ENCODE data around the gene TEX29.

The TEX29 gene

DNA sequence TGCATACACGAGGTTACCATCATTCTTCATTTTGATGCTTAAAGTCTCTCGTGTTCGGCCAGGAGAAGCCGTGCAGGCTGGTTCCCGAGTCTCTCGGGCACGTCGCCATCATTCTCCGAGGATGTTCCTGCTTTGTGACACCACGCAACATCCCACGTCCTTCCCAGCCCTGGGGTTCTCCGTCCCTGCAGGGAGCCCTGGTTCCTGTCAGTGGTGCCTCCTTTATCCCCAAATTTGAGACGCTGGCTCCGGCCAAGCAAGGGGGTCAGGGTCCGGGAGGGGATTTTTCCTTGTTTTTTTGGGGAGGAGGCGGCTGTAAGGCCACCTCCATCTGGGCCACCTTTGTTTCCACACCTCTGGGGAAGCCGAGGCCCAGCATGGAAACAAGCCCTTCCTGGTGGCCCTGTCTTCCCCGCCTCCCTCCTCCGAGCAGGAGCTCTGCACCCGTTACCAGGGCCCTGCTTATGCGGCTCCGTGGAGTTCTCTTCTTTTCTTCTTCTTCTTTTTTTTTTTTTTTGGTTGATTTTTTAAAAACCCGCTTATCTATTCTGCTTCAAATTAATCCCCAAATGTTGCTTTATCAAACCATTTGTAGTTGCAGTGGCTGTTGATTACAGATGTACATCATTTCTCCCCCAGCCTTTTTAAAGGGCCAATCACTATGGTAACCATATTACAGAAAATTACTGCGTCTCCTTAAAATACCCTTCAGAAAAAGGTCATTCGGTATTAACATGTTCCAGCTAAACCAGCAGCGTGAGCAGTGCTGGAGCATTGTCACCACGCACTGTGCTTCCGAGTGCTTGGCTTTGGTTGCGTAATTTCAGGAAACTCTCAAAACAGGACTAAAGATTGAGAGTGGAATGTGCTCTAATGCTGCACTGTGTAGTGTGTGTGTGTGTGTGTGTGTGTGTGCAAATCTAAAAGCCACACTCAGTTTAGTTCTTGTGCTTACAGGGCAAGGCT lies 50.4 kb downstream of the TEX29 start:
- no peak for DNase-seq (ENCODE audit: low spot score)

DNA sequence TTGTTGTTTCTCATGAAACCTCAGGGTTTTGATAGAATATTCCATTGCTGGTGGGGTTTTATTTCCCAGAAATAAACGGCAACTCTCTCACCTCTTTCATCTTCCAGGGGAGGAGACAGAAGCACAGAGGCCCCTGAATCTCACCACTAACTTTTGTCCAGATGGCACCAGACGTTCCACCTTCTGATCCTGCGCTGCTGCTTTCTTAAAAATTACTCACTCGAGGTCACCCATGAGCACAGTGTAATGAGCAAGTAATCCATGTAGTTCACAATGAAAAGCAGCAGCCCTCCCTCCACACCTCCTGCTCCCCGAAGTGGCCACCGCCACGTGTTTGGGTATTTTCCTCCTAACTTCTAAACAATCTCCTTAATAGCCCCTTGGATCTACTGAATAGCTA lies 51.3 kb downstream of the TEX29 start:
- no peak for DNase-seq (ENCODE audit: low spot score)

DNA sequence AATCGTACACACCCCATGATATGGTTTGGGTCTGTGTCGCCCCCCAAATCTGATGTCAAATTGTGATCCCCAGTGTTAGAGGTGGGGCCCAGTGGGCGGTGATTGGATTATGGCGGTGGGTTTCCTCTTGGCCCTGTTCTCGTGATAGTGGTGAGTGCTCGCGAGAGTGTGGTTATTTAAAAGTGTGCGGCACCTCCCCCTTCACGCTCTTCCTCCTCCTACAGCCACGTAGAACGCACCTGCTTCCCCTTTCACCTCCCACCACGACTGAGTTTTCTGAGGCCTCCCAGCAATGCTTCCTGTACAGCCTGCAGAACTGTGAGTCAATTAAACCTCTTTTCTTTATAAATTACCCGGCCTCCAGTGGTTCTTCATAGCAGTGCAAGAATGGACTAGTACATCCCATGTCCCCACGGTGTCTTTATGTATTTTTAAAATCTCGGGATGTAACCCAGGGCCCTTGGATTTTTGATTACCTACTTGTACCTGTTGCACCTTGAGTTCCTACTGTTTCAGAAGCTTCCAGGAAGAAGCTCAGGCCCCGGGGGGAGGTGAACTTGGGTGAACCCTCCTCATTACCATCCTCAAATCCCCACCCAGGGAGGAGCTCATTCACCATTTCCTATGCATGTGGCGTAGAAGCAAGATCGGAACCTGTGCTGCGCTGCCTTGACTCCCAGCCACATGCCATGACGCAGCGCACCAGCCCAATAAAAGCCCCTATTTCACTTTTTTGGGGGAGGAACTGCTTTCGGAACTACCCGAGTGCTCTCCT lies 52.4 kb downstream of the TEX29 start:
- no peak for DNase-seq (ENCODE audit: low spot score)

DNA sequence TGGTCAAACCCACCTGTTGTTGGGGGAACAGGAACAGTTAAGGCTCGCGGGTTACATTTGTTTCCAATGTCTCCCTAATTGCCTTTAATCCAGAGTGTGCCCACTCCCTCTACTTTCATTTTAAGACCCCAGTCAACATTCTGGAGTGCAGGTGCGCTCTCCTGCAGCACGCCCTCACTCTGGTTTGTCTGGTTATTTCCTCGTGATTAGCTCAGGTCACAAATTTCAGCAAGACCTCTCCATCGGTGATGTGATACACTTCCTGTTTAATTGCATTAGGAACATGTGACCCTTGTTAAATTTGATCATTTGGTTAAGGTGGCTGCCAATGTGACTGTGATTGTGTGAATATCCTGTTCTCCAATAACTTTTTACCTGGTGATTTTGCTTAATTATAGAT lies 53.0 kb downstream of the TEX29 start:
- no peak for DNase-seq (ENCODE audit: low spot score)

DNA sequence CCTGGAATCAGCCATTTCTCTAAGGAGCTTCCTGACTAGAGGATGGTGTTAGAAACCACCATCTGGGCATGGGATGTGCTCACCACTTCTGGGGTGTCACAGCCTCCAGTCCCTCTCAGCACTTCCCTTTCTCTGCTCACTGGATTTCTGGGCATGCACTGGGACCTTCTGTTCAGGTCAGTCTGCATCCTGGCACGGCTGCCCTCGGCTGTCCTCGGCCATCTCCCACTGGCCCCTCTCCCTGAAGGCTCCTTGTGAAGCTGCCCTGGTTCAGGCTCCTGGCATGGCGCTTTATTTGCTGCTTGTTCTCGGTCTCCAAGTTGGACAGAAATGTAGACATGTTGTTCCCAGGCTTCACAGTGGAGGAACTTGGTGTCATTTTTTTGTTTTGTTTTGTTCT lies 60.0 kb downstream of the TEX29 start:
- no peak for DNase-seq (ENCODE audit: low spot score)

DNA sequence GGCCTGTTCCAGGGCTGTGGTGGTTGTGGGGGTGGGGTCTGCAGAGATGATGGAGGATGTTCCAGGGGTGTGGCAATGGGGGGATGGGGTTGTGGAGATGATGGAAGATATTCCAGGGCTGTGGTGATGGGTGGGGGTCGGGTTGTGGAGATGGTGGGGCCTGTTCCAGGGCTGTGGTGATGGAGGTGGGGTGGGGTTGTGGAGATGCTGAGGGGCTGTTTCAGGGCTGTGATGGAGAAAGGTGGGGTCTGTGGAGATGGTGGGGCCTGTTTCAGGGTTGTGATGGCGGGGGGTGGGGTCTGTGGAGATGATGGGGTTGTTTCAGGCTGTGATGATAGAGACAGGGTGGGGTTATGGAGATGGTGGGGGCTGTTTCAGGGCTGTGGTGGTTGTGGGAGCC lies 62.0 kb downstream of the TEX29 start:
- no peak for DNase-seq (ENCODE audit: low spot score)

DNA sequence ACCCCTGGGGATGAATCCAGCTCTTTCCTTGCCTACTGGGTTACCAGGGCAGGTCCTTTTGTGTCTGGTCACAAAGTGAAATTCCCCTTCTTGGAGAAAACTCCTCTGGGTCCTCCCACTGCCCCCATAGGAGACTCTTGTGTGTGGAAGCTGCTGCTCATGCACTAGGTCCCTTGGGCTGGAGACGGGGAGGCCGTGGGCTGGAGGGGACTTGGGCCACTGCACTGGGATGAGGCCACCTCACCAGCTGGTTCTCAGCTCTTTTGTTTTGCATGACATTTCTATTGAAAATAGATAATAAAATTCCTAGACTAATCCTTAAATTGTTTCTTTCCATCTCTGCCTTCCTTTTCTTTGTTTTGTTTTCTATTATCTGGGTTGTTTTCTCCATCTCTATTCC lies 62.4 kb downstream of the TEX29 start:
- no peak for DNase-seq (ENCODE audit: low spot score)

DNA sequence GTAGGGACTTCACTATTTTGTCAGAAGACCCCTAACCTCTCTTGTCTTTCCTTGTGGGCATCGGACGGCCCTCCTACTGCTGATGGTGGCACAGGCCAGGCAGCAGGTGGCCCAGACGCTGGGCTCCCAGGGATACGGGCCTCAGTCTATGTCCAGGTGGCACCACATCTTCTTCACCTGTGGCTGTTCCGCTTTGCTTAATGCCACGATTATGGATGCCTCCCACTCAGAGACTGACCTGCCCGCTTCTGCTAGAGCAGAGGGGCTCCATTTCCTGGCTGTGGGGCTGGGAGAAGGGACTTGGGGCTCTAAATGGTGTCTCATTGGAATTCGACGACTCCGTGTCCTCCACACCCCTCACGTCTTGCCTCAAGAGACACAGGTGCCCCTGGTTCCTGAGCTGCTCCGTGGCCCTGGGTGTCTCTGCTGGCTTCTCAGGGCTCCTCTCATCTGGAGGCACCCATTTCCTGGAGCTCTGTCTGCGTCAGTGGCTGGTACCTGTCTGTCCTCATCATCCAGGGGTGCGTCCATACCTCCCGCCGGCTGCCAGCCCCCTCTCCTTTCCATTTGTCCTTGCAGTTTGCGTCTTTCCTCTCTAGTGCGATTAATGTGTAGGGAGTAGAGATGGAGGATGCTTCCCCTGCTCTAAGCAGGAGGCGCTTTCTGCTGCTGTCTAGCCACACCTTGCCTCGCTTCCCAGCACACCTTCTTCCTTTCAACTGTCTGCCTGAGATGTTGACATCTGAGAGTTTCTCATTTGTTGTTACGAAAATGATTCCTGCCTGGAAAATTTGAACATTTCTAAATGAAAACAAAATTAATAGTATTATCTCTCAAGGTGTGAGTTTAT lies 63.4 kb downstream of the TEX29 start:
- DNase-seq (ENCODE audit: low spot score), result no peak

DNA sequence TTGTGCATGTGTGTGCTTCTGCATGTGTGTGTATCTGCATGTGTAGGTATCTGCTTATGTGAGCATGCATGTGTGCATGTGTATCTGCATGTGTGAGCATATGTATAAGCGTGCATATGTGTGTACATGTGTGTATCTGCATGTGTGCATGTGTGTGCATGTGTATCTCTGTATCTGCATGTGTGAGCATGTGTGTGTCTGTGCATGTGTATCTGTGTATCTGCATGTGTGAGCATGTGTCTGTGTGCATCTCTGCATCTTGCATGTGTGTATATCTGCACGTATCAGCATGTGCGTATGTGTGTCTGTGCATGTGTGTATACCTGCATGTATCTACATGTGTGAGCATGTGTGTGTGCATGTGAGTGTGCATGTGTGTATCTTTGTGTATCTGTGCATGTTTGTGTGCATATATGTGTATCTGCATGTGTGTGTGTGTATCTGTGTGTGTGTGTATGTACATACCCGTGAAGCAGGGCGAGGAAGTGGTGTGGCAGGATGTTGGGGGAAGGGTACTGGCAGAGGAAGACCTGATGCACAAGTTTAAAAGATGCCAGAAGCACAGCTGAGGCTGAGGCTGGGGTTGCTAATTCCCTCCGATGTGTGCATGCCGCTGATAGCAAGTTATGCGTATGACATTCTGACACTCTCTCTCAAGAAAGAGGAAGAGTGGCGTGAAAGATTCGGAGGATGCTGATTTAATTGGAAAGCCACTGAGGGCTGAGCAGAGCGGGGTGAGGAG lies 64.2 kb downstream of the TEX29 start:
- no peak for DNase-seq (ENCODE audit: low spot score)

DNA sequence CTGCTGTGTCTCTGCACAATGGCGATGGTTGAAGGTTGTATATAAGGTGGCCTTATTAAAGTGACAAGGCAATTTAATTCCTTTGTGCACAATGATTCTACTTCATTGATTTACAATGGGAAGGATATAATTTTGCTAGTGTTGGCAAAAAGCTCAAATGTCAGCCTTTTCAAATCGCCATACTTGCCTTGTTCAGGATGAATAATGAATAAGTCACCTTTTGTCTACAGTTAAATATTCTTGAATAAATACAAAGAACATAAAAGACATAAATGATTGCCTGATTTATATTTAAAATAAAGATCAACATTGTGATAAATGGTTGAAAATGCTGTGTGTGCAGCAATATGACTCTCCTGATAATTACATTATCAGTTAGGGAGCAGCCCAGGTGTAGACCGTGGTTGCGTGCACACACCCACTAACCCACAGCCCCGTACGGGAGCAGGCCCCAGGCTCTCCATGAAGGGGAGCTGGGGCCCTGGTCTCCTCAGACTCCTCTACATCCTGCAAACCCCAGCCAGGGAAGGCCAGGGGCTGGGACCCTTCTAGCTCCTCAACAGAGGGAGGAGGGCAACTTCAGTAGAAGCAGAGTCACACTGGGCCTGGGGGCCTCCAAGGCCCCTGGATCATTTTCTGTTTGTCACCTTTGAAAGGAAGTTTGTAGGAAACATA lies 64.9 kb downstream of the TEX29 start:
- no peak for DNase-seq (ENCODE audit: low spot score)

DNA sequence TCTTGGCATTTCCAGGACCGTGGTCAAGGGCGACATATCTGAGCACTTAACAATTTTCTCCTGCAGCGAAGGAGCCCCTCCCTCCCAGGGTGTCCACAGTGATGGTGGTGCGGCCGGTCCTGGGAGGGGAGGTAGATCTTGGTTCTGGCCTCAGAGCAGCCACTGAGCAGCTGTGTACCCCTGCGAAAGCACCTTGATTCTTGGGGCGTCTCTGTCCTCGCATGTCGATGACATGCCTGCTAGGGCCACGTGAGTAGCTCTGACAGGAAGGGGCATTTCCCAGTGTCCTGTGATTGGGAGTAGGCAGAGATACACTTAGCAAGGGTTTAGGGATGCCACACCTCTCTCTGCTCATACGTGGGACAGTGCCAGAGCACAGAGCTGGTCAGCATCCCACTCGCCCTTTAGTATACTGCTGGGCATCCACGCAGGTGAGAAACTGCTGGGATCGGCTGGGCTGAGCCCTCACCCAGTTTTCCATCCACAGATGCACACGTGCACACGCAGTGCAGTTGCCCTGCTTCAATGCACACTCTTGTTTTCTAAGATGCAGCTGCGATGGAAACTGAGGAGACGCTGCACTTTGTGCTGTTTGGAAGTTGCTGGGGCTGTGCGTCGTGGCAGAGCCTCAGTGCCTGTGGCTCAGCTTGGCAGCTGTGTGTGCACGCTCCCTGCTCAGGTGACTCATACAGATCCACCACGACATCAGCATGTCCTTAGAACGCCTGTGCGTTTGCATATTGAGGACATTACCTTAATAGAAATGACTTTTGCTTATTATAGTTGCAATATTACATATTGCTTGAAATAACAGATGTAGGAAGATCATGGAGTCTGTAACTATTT lies 66.8 kb downstream of the TEX29 start:
- no peak for DNase-seq (ENCODE audit: low spot score)

DNA sequence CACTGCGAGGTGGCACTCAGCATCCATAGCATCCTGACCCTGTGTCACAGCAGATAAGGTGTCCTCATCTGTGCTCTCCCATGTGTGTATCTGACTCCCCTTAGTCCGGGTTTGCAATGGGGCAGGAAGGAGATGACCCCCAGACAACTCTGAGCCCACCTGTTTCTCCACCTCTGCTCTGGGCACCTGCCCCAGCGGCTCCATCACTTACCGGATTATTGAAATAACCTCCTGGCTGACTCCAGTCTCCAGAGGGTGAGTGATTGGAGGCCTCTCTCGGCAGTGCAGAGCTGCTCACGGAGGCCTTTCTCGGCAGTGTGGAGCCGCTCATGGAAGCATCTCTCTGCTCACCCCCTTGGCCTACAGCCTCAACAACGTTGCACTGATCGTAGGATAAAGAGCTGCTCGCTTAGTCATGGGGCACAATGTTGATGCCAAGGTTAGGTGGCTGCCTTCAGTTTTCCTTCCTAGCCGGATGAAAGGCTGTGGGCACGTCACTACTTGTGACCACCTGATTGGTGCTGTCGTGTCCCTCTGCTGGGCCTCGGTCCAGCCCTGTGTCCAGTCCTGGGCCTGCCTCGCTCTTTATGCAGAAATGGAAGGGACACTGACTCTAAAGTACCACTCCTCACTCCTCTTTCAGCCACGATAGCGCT lies 67.6 kb downstream of the TEX29 start:
- no peak for DNase-seq (ENCODE audit: low spot score)

DNA sequence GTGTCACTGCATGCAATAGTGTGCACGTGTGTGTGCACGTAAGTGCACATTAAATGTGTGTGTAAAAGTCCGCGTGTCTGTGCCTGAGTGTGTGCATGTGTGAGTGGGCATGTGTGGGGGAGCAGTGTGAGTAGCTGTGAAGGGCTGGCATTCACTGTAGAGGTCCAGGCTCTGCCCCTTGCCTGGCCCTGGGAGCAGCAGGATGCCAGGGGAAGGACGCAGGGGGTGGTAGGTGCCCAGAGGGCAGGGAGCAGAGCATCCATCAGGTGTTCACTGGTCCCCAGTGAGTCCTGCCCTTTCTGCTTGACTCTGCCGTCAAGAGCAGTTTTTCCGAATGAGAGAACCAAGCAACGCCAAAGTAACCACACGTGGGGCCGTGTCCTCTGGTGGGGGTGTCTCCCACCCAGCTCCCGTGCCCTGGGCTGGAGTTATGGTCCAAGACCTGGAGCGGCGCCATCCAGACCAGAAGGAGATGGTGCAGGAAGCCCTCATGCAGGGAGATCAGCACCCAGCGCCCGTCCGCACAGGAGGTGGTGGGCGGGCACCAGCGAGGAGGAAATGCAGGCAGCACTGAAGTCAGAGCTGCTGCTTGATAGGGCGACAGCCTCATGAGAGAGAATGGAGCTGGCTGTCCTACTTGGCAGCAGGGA lies 68.5 kb downstream of the TEX29 start:
- no peak for DNase-seq (ENCODE audit: low spot score)

DNA sequence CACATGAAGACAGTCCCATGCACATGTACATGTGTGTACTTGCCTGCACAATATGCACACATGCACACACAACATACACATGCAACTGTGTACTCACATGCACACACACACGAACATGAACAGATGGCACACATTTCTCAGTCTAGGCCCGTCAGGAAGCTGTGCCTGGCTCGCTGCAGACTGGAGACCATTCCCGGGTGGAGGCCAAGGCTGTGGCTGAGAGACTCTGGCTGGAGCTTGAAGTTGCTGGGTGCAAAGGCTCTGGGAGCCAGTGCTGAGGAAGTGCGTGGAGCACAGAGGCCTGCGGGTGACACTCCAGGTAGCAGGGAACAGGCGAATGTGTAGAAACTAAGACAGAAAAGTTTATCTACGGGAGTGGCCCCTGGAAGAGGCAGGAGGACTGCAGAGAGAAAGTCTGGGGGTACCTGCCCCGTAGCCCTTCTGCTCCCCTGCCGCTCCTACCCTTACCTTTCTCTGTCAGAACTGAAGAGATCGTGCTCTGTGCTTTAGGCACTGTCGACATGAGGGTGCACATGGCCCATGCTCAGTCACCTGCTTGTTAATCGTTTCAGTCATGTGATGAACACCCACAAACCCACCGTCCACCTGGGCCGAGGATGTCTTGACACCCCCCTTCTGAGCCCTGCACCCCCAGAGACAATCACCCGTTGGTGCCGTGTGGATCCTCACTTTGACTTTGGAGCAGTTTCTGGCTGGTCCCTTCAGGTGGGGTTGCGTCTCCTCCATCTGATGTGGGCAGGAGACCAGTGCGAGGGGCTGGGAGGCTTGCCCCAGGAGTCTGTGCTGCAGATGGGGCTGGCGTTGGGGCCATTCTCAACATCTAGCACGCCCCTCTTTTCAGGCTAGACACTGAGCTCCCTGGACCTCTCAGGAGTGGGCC lies 69.4 kb downstream of the TEX29 start:
- no peak for DNase-seq (ENCODE audit: low spot score)

DNA sequence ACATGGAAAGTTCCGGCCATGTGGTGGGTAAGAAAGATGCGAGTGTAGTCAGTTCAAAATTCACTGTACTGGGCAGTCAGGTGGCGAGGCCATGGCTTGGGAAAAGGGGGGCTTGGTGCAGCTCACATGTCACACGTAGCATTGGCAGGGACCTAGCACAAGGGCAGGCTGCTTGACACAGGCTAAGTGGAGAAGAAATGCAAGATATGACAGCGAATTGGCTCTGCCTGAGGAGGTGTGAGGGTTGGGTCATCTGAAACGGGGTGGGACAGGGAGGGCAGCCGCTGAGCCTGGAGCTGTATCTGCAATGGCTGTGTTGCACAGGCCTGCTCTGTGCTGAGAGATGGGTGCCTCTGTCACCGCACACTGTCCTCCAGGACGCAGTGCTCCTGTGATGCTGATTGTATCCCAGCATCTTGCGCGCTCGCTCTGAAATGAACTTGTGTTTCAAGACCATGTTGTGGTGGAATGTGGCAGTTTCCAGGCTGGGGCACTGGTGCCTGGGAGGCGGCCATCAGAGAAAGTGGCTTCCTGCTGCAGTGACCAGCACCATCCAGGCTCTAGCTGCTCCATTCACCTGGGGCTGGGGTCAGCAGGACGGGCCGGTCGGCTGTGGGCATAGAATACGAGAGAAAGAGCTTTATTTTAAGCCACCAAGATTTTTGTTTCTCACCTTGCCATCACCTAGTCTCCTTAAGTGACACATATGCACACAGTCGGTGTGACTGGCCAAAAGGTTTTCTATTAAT lies 70.3 kb downstream of the TEX29 start:
- no peak for DNase-seq (ENCODE audit: low spot score)

DNA sequence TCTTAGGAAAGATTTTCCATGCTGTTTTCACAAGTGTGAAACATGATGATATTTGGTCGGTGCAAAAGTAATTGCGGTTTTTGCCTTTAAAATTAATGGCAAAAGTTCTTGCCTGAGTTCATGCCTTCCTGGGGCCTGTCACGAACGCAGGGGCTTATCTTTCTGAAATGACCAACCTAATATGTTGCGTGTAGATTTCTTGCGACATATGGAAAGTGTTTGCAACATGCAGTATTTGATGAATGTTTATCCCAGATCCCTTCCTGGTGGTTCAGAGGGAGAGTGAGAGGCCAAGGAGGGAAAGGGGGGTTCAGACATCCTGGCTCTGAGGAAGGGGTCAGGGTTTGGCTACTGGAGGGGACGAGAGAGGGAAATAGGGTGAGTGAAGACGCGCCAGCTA lies 72.0 kb downstream of the TEX29 start:
- no peak for DNase-seq (ENCODE audit: low spot score)

DNA sequence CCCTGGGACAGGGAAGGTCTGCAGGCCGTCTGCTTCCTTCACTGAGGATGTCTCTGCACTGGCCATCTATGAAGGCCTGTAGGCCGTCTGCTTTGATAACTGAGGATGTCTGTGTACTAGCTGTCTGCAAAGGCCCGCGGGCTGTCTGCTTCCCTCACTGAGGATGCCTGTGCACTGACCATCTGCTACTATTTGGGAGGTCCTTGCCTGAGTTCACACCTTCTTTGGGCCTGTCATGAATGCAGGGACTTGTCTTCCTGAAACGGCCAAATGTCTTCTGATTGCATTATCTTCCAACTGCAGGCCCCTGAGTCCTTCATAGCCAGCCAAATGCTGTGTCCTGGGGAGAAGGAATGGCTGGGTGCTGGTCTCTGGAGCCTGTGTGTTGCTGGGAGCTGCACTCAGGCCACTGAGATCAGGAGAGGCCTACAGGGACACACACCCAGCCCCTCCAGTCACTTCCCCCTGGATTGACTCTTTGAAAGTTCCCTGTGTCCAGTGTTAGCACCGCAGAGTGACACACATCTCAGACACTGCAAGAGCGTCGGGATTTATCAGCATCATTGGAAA lies 72.9 kb downstream of the TEX29 start:
- DNase-seq (ENCODE audit: low spot score), result no peak
